OCI-LY1 (cell line): ENCODE results near the gene RHOV.

ENCODE experiments used
- H2AFZ ChIP-seq: fragments of 200-600 bp; sonication (generic), shearing (Covaris generic); 2 replicates; pipeline ENCODE4 v1.6.0; 2014; ENCODE audit warnings: antibody characterized with exemption, mild to moderate bottlenecking, low read length
- H3F3A ChIP-seq: fragments of 200-600 bp; sonication (generic), shearing (Covaris generic); 2 replicates; pipeline ENCODE4 v1.6.0; 2014; ENCODE audit warnings: mild to moderate bottlenecking, antibody characterized with exemption, low read length, moderate library complexity; ENCODE audit not compliant: insufficient read depth
- H3K27ac ChIP-seq: fragments of 200-600 bp; sonication (generic); 2 replicates; pipeline ENCODE4 v1.5.1; 2014; ENCODE audit warnings: low read length, mixed run types, mild to moderate bottlenecking, low read depth; ENCODE audit not compliant: poor library complexity, severe bottlenecking
- H3K27me3 ChIP-seq: fragments of 200-600 bp; sonication (generic); 2 replicates; pipeline ENCODE4 v1.6.0; 2014; ENCODE audit warnings: antibody characterized with exemption, mild to moderate bottlenecking, low read length, moderate library complexity; ENCODE audit not compliant: insufficient read depth
- H3K36me3 ChIP-seq: fragments of 200-600 bp; sonication (generic); 2 replicates; pipeline ENCODE4 v1.6.1; 2014; ENCODE audit warnings: mild to moderate bottlenecking, antibody characterized with exemption, low read length, moderate library complexity, mixed read lengths; ENCODE audit not compliant: insufficient read depth
- H3K4me1 ChIP-seq: fragments of 200-600 bp; sonication (generic); 2 replicates; pipeline ENCODE4 v1.5.1; 2014; ENCODE audit warnings: mild to moderate bottlenecking, low read length, moderate library complexity; ENCODE audit not compliant: insufficient read depth, severe bottlenecking
- H3K4me2 ChIP-seq: fragments of 200-600 bp; sonication (generic), shearing (Covaris generic); 2 replicates; pipeline ENCODE4 v1.6.1; 2014; ENCODE audit warnings: low read length
- H3K4me3 ChIP-seq: fragments of 200-600 bp; sonication (generic); 2 replicates; pipeline ENCODE4 v1.5.1; 2014; ENCODE audit warnings: low read length, low read depth, mild to moderate bottlenecking, mixed read lengths; ENCODE audit not compliant: poor library complexity, severe bottlenecking
- H3K79me2 ChIP-seq: fragments of 200-600 bp; shearing (Covaris generic); 2 replicates; pipeline ENCODE4 v1.6.1; 2016; ENCODE audit warnings: mixed run types, low read length, mixed read lengths; ENCODE audit not compliant: insufficient read depth
- H3K9ac ChIP-seq: fragments of 200-600 bp; sonication (generic), shearing (Covaris generic); 2 replicates; pipeline ENCODE4 v1.6.1; 2014; ENCODE audit warnings: mild to moderate bottlenecking, low read length, mixed read lengths
- H3K9me2 ChIP-seq: fragments of 200-600 bp; sonication (generic), shearing (Covaris generic); 2 replicates; pipeline ENCODE4 v1.6.1; 2014; ENCODE audit warnings: low read depth, mild to moderate bottlenecking, low read length, mixed read lengths
- H3K9me3 ChIP-seq: fragments of 200-600 bp; shearing (Covaris generic); 2 replicates; pipeline ENCODE4 v1.6.1; 2014; ENCODE audit warnings: low read length, mixed read lengths
- H4K20me1 ChIP-seq: fragments of 200-600 bp; sonication (generic), shearing (Covaris generic); 2 replicates; pipeline ENCODE4 v1.6.0; 2016; ENCODE audit warnings: mild to moderate bottlenecking, low read length; ENCODE audit not compliant: insufficient read depth
- EZH2 ChIP-seq: fragments of 200-600 bp; sonication (generic), shearing (Covaris generic); IDR thresholded peaks from 2 replicates; pipeline ENCODE4 v1.8.0; 2017; ENCODE audit warnings: borderline replicate concordance, mixed run types, mild to moderate bottlenecking, antibody characterized with exemption, low read length, moderate library complexity, mixed read lengths
- TF ChIP-seq, protein P1 (sequence below): fragments of 200-600 bp; sonication (generic), shearing (Covaris generic); IDR thresholded peaks from 2 replicates; pipeline ENCODE4 v1.5.1; 2017; ENCODE audit warnings: mild to moderate bottlenecking, antibody characterized with exemption, low read length, moderate library complexity, mixed read lengths

The RHOV gene

GRCh38 chr15:40856746-40857145 lies 17.3 kb downstream of the RHOV start:
- H3F3A ChIP-seq: no peaks in the 10 kb centered on the region
- no peak overlapping the region for H3K27ac ChIP-seq
- no peak overlapping the region for H3K4me2 ChIP-seq
- H3K79me2 ChIP-seq: no peaks in the 10 kb centered on the region
- peaks cover 4% of the 10 kb centered on the region for H3K4me1 ChIP-seq
- H4K20me1 ChIP-seq: no peaks in the 10 kb centered on the region
- no peaks in the 10 kb centered on the region for H3K9me2 ChIP-seq
- H3K36me3 ChIP-seq: peaks cover 14% of the 10 kb centered on the region; the same call in 1 of the 2 replicates
- no peak overlapping the region for H3K4me3 ChIP-seq
- TF ChIP-seq, protein P1, sequence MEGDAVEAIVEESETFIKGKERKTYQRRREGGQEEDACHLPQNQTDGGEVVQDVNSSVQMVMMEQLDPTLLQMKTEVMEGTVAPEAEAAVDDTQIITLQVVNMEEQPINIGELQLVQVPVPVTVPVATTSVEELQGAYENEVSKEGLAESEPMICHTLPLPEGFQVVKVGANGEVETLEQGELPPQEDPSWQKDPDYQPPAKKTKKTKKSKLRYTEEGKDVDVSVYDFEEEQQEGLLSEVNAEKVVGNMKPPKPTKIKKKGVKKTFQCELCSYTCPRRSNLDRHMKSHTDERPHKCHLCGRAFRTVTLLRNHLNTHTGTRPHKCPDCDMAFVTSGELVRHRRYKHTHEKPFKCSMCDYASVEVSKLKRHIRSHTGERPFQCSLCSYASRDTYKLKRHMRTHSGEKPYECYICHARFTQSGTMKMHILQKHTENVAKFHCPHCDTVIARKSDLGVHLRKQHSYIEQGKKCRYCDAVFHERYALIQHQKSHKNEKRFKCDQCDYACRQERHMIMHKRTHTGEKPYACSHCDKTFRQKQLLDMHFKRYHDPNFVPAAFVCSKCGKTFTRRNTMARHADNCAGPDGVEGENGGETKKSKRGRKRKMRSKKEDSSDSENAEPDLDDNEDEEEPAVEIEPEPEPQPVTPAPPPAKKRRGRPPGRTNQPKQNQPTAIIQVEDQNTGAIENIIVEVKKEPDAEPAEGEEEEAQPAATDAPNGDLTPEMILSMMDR: no peak
- no peak for TF ChIP-seq EZH2
- H3K9ac ChIP-seq: no peak overlapping the region
- H3K27me3 ChIP-seq: no peaks in the 10 kb centered on the region
- no peak overlapping the region for H2AFZ ChIP-seq
- no peaks in the 10 kb centered on the region for H3K9me3 ChIP-seq

DNA sequence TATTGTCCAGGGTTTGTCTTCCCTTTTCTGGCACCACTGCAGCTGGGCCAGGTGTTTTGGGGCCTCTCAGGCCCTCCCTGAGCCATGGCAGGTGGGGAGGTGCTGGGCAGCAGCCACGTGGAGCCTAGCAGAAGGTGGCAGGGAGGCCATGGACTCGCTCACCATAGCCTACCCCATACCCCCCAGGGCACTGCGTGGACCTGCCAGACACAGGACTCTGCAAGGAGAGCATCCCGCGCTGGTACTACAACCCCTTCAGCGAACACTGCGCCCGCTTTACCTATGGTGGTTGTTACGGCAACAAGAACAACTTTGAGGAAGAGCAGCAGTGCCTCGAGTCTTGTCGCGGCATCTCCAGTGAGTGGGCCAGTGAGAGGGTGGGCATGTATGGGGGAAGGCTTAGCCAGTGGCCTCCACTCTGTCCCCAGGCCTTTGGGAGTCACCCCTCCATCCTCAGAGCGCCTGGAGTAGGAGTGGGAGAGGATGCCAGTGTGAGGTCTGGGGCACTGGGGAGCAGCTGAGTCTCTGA lies 18.3 kb downstream of the RHOV start:
- Histone ChIP-seq H3K9me2 (no peaks in the 10 kb centered on the region), H3K27ac (no peak overlapping the region), H3K9me3 (no peaks in the 10 kb centered on the region), H3K36me3 (peaks cover 14% of the 10 kb centered on the region; the same call in 1 of the 2 replicates), H3K4me3 (no peak overlapping the region), H2AFZ (no peak overlapping the region), H3K79me2 (no peaks in the 10 kb centered on the region), H3K27me3 (no peaks in the 10 kb centered on the region), H3F3A (no peaks in the 10 kb centered on the region), H3K4me2 (no peak overlapping the region), H4K20me1 (no peaks in the 10 kb centered on the region), H3K9ac (no peak overlapping the region), H3K4me1 (peaks cover 4% of the 10 kb centered on the region)
- TF ChIP-seq, protein P1: no peak
- no peak for TF ChIP-seq EZH2

GRCh38 chr15:40854161-40854560 lies 19.9 kb downstream of the RHOV start:
- Histone ChIP-seq H2AFZ (no peak overlapping the region), H3K27me3 (no peaks in the 10 kb centered on the region), H3K27ac (no peak overlapping the region), H3F3A (no peaks in the 10 kb centered on the region), H3K9ac (no peak overlapping the region), H3K36me3 (peaks cover 14% of the 10 kb centered on the region; the same call in 1 of the 2 replicates), H3K9me2 (no peaks in the 10 kb centered on the region), H3K4me1 (peaks cover 4% of the 10 kb centered on the region), H3K4me3 (no peak overlapping the region), H3K4me2 (no peak overlapping the region), H4K20me1 (no peaks in the 10 kb centered on the region), H3K79me2 (no peaks in the 10 kb centered on the region), H3K9me3 (no peaks in the 10 kb centered on the region)
- no peak for TF ChIP-seq EZH2
- TF ChIP-seq, protein P1: no peak
